ENCODE measurements around the gene OAS3. TPM values are rescaled to one million over a fixed set of nuclear protein-coding genes. Genes with fewer than 3 reads are reported as not detected.
"Not testable (repeated sequence)": the region's sequence is repeated elsewhere in the genome, so short reads cannot be mapped to it uniquely, and the experiment has no call there.

OAS3 gene
- polyA plus RNA-seq, 4 donors, result 8.6 to 11.6 (median 9.5) TPM

- DNase-seq (ENCODE audit: low read depth in 4 of 4, low spot score in 3 of 4), result no peak
Observed at GRCh38 chr12:112950701-112951100, 12.4 kb downstream of the OAS3 start.

DNA sequence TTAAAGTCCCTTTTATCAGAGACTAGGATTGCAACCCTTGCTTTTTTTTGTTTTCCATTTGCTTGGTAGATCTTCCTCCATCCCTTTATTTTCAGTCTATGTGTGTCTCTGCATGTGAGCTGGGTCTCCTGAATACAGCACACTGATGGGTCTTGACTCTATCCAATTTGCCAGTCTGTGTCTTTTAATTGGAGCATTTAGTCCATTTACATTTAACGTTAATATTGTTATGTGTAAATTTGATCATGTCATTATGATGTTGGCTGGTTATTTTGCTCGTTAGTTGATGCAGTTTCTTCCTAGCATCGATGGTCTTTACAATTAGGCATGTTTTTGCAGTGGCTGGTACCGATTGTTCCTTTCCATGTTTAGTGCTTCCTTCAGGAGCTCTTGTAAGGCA, 18.9 kb downstream of the OAS3 start:
- DNase-seq (ENCODE audit: low read depth in 4 of 4, low spot score in 3 of 4), result not testable (repeated sequence)

DNA sequence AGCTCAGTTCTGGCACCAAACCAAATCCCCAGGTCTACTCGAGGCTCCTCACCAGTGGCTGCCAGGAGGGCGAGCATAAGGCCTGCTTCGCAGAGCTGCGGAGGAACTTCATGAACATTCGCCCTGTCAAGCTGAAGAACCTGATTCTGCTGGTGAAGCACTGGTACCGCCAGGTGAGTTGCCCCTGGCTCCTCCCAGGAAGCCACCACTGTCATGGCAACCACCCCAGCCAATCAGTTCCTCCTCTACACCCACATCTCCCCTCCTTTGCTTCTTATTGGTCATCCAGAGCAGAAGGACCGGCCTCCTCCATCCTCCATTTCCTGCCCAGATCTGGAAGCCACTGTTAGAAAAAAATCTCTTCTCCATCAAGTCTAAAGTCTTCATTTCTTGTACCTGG, 22.8 kb downstream of the OAS3 start:
- no peak for DNase-seq (ENCODE audit: low read depth in 4 of 4, low spot score in 3 of 4)

- DNase-seq (ENCODE audit: low read depth in 4 of 4, low spot score in 3 of 4), result no peak
Observed at GRCh38 chr12:112961536-112961935, 23.3 kb downstream of the OAS3 start.

GRCh38 chr12:112962561-112962960, 24.3 kb downstream of the OAS3 start:
- no peak for DNase-seq (ENCODE audit: low read depth in 4 of 4, low spot score in 3 of 4)

DNA sequence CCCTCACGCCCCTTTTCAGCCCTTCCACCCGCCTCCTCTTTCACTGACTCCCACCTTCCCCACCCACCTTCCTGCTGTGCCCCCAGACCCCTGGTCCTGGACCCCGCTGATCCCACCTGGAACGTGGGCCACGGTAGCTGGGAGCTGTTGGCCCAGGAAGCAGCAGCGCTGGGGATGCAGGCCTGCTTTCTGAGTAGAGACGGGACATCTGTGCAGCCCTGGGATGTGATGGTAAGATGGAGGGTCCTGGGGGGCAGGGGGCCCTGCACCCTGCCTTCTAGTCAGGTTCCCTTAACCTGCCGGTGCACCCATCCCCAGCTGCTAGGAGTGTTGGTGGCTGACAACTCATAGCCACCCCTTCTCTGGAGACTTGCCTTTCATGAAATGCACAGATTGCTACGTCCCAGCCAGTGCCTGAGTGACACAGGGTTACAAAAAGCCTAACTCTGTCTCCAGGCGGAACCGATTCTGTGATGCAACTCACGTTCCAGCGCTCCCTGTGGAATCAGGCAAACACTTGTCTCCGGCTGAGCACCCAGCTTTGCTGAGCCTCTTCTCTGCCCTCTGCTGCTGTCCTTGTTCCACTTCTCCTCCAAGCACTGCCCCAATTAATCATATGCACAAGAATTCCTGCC, 25.1 kb downstream of the OAS3 start:
- no peak for DNase-seq (ENCODE audit: low read depth in 4 of 4, low spot score in 3 of 4)

GRCh38 chr12:112964067-112964670, 25.9 kb downstream of the OAS3 start:
- DNase-seq (ENCODE audit: low read depth in 4 of 4, low spot score in 3 of 4), result no peak

GRCh38 chr12:112964915-112965314, 26.6 kb downstream of the OAS3 start:
- DNase-seq (ENCODE audit: low read depth in 4 of 4, low spot score in 3 of 4), result no peak

- DNase-seq (ENCODE audit: low read depth in 4 of 4, low spot score in 3 of 4), result no peak
Observed at GRCh38 chr12:112965643-112966042, 27.4 kb downstream of the OAS3 start.

- no peak for DNase-seq (ENCODE audit: low read depth in 4 of 4, low spot score in 3 of 4)
Observed at GRCh38 chr12:112967306-112967705, 29.0 kb downstream of the OAS3 start.

DNA sequence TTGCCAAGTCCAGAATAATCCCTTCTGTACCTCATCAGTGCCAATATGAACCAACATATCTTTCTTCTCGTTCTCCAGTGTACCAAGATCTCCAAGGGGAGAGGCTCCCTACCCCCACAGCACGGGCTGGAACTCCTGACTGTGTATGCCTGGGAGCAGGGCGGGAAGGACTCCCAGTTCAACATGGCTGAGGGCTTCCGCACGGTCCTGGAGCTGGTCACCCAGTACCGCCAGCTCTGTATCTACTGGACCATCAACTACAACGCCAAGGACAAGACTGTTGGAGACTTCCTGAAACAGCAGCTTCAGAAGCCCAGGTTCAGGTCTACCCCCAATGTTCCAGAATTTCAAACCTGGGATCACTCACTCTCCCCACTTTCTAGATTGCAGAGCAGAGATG, 29.6 kb downstream of the OAS3 start:
- no peak for DNase-seq (ENCODE audit: low read depth in 4 of 4, low spot score in 3 of 4)

DNA sequence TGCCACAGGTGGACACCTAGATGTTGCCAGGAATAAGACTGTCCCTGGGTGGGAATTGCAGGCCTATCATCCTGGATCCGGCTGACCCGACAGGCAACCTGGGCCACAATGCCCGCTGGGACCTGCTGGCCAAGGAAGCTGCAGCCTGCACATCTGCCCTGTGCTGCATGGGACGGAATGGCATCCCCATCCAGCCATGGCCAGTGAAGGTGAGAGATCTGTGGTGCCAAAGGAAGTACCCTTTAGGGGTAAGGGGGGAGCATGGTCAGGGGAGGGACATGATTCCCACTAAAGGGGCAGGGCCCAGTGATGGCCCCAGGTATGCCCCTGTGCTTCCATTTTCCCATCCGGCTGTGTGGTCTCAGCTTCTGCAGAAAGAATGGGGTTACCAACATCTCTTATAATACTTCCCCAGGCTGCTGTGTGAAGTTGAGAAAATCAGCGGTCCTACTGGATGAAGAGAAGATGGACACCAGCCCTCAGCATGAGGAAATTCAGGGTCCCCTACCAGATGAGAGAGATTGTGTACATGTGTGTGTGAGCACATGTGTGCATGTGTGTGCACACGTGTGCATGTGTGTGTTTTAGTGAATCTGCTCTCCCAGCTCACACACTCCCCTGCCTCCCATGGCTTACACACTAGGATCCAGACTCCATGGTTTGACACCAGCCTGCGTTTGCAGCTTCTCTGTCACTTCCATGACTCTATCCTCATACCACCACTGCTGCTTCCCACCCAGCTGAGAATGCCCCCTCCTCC, 31.5 kb downstream of the OAS3 start:
- no peak for DNase-seq (ENCODE audit: low read depth in 4 of 4, low spot score in 3 of 4)

DNA sequence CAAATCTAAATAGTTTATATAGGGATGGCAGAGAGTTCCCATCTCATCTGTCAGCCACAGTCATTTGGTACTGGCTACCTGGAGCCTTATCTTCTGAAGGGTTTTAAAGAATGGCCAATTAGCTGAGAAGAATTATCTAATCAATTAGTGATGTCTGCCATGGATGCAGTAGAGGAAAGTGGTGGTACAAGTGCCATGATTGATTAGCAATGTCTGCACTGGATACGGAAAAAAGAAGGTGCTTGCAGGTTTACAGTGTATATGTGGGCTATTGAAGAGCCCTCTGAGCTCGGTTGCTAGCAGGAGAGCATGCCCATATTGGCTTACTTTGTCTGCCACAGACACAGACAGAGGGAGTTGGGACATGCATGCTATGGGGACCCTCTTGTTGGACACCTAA, 32.1 kb downstream of the OAS3 start:
- no peak for DNase-seq (ENCODE audit: low read depth in 4 of 4, low spot score in 3 of 4)

- no peak for DNase-seq (ENCODE audit: low read depth in 4 of 4, low spot score in 3 of 4)
Observed at GRCh38 chr12:112971248-112971647, 33.0 kb downstream of the OAS3 start.

GRCh38 chr12:112973011-112973735, 34.9 kb downstream of the OAS3 start:
- DNase-seq (ENCODE audit: low read depth in 4 of 4, low spot score in 3 of 4), result no peak

DNA sequence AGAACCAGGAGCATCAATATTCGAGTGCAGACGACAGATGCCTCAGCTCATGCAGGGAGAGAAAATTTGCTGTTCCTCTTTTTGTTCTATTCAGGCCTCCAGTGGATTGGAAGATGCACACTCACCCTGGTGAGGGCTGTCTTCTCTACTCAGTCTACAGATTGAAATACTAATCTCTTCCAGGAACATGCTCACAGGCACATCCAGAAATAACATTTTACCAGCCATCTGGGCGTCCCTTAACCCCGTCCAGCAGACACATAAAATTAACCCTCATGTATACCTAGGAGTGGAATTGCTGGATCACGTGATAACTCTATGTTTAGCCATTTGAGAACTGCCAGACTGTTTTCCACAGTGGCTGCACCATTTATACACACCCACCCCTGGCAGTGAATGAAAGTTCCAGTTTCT, 35.6 kb downstream of the OAS3 start:
- no peak for DNase-seq (ENCODE audit: low read depth in 4 of 4, low spot score in 3 of 4)

GRCh38 chr12:112974904-112975303, 36.6 kb downstream of the OAS3 start:
- no peak for DNase-seq (ENCODE audit: low read depth in 4 of 4, low spot score in 3 of 4)

DNA sequence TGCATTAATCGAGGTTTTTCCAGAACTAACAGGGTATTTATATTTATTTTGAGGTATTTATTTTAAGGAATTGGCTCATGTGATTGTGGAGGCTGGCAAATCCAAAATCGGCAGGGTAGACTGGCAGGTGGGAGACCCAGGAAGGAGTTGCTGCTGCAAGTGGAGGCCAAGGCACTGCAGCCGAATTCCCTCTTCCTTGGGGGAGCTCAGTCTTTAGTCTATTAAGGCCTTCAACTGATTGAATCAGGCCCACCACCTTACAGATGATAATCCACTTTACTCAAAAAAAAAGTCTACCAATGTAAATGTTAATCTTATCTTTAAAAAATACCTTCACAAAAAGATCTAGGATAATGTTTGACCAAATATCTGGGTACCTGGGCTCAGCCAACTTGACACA, 38.9 kb downstream of the OAS3 start:
- no peak for DNase-seq (ENCODE audit: low read depth in 4 of 4, low spot score in 3 of 4)

- no peak for DNase-seq (ENCODE audit: low read depth in 4 of 4, low spot score in 3 of 4)
Observed at GRCh38 chr12:112977641-112978040, 39.4 kb downstream of the OAS3 start.

GRCh38 chr12:112978163-112979040, 40.1 kb downstream of the OAS3 start, which contains the start of gene OAS2:
Gene OAS2, plus strand, starts transcription at chr12:112978519. Its CDS starts 90 bp downstream, at chr12:112978609.
- DNase-seq (ENCODE audit: low read depth in 4 of 4, low spot score in 3 of 4), result no peak

Measured in left renal pelvis (tissue), 4 donors.